NCI-H446 treated with DMSO at 0.1 percent for 48 hours (cell line): ENCODE results near the gene GRIK4.
A peak's percentile ranks its signal among the peaks of the same experiment; 100 is the strongest.

Experiments used
- DNase-seq: peaks from one replicate; lab custom pipeline; 2025; lab: John Stamatoyannopoulos, UW

GRIK4 gene

DNA sequence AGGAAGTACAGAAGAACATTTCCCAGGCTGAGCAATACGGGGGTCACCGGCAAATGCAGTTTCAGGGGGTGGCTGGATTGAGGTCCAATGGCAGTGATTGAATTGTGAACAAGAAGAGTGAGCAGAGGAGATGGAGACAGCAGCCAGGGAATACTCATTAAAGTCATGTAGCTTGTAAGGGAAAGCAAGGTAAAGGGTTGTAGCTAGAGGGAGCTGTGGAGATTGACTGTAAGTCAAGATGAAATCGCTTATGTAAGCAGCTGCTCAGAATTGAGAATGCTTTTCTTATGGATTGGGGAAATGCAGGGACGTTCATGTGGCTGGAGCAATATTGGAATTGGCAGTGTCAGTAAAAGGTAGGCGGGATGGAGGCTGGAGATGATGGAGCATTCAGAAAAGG lies 401.0 kb downstream of the GRIK4 start:
- peak; percentile 23 for DNase-seq

DNA sequence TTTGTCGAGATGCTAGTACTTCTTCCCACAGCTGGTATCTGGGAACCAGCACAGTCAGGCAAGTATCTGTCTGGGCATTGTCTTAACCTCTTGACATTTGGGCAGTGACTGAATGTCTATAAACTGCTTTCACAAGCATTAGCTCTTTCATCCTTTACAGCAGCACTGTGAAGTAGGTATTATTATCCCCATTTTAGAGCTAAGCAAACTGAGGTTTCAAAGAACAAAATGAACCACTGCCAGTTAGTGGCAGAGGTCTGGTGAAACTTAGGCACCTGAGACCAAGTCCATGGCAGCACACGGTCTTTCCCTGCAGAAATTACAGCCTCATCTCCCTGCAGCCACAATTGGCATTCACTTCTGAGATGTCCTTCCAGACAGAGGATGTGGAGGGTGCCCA lies 401.4 kb downstream of the GRIK4 start:
- DNase-seq: no peak

DNA sequence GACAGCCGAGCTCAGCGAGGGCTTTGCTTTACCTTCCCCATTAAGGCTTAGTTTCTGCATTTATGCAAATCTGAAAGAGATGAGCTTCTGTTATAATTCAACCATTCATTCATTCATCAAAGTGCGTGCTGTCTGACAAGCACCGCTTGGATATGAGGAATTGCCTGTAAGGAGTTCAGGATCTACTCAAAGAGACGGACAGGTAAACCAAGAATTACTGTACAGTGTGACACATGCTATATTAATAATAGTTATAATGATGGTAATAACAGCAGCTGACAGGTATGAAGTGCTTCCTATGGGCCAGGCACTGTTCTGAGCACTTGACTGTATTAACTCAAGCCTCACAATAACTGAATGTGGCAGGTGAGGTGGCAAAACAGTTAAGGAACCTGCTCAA lies 402.5 kb downstream of the GRIK4 start:
- DNase-seq: no peak

DNA sequence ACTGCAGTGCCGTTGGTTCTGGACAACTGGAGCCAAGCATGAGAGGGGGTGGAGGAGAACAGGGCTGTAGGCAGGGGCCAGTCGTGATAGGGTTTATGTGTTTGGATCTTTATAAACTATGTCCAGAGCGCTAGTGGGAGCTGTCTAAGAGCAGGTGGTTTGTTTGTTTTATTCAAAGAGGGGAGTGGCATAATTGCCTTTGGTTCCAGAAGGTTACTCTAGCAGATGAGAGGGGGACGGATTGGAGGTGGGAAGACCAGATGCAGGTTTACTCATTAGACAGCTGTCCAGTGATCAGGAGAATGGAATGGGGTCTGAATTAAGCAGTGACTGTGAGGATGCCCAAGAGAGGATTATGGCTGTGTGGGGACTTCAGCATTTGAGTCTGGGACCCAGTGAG lies 403.1 kb downstream of the GRIK4 start:
- DNase-seq: no peak

DNA sequence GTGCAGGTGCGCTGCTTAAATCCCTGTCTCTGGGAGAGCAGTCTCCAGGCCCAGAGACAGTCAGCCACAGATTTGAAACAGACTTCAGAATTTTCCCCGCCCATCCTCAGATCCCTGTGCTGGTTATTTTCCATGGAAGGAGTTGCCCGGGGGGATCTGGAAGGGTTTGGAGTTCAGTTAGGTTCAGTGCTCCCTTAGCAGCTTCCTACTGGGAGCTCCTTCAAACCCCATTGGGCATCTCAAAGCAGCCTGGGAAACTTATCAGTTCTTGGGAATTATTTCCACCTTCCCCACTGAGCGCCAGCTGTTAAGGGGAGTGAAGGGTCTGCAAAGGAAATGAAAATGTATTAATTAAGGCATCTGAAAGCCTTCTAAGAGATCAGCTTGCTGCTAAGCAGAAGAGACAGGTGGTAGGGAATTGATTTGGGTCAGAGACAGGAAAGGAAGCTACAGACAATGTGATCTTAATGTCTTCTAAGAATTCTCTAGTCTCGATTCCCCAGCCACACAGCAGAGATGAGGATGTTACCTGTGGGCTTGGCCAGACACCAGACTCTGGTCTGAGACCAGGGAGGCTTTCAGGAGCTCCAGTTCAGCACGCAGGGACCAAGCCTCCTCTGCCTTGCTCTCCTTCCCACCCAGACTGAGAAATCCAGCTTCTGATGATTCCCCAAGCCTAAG lies 406.2 kb downstream of the GRIK4 start:
- no peak for DNase-seq

DNA sequence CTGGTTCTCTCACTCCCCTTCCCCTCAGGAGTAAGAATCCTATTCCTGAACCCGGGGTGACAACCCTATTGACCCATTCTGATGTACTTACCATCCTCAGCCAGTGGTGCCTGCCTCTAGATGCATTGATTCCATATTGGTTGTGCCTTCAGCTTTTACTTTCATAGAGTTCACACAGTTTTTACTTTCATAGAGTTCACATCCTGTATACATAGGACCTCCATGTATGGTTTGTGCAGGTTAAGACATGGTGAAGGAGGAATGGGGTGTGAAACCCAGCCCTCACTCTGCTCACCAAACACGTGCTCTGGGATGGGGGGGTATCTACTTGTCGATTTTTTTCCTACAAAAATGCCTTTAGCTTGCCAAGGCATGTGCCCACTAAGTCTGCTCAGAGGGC lies 406.7 kb downstream of the GRIK4 start:
- DNase-seq: no peak

DNA sequence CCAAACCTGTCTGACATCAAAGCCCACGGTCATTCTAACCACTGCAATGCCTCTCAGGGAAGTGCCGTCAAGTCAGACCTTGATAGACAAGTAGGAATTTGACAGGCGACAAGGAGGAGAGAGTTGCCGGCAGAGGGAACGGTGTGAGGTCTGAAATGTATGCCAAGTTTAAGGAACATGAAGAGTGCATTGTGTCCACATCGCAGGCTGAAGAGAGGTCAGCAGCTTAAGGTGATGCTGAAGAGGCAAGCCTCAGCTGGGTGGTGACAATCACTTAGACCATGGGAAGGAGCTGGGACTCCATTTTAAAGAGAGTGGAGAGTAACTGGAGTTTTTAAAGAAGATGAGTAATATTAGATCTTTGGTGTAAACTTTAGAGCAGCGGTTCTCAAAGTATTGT lies 407.5 kb downstream of the GRIK4 start:
- no peak for DNase-seq

DNA sequence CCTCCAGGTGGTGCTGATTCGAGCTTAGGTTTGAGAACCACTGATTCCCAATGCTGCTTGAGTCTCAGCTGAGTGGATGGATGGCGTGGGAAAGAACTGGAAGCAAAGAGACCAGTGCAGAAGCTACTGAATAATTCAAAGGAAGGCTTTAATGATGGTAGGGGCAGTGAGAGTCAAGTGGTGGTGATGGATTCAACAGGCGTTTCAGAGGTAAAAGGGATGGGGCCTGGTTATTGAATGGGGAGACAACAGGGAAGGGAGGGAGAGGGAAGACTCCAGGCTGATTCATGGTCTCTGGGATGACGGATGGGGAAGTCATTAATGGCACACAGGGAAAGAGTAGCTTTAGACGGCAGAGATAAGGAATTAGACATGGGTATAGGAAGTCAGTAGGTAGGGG lies 408.0 kb downstream of the GRIK4 start:
- DNase-seq: no peak

DNA sequence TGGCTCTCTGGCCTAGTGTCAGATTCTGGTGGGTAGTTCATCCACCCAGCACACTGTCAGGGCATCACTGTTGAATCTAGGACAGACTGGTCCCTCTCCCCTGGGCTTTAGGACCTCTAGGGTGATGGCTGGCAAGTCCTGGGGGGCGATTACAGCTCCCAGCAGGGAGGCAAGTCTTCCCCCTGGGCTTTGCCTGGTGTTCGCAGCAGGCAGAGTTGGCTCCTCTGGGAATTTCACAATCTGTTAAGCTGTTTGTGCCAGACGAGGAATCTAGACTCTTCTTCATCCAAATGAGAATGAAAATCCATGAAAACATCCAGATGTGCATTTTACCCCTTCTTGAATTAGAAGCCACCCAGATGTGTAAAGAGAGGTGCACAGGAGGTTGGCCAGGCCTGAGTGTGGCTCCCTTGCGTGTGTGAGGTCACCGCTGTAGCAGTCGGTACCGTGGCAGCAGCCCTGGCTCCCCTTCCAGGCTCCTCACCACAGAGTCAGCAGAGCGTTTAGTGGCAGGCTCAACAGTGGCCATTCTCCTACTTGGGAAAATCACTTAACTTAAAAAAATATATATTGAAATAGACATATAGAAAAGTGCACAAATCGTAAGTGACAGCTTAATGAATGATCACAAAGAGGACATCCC lies 412.4 kb downstream of the GRIK4 start:
- peak; percentile 25 for DNase-seq

DNA sequence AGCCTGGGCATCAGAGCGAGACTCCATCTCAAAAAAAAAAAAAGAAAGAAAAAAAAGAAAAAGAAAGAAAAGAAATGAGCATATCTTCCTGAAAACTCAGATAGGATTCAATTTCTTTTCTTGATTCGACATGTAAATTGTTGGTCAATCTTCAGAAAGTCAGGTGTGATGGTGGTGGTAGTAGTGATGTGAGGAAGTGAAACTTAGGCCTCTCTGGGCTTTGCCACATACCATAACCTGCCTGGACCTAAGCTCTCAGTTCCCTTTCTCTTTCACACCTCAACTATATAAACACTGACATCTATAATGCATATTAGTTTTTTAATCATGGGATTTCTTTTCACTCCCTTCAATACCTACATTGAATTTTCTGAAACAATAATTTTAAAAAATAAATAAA lies 414.4 kb downstream of the GRIK4 start:
- DNase-seq: no peak

DNA sequence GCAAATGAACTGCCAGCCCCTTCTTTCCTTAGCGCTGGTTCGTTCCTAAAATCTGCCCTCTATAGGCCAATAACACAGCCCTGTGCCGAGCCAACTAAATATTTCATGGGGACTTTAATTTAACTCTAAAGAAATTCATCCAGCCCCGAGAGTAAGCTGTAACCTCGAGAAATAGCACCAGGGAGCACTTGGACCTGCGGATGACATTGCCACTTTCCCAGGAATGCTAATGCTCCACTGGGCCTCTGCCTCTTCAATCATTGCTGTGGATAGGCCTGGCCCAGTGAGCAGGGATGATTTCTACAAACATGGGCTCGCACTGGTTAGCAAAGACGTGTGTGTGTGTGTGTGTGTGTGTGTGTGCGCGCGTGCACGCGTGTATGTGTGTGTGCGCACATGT lies 417.1 kb downstream of the GRIK4 start:
- no peak for DNase-seq

DNA sequence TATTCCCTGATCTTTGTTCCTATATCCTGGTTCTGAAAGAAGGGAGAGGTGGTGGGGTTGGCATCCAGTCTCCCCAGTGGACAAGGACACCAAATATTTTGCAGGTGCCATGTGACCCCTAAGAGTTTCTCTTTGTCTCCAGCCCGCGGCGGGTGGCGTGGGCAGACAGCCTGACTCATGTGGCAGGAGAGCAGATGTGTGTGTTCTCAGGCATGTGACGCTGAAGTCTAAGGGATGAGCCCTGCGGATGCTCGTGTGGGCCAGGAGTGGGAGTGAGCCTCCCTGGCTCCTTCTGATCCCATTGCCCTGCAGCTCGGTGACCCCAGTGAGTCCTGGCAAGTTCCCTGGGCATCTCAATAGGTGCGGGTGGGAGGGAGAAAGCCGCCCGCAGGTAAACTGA lies 417.5 kb downstream of the GRIK4 start:
- DNase-seq: no peak

DNA sequence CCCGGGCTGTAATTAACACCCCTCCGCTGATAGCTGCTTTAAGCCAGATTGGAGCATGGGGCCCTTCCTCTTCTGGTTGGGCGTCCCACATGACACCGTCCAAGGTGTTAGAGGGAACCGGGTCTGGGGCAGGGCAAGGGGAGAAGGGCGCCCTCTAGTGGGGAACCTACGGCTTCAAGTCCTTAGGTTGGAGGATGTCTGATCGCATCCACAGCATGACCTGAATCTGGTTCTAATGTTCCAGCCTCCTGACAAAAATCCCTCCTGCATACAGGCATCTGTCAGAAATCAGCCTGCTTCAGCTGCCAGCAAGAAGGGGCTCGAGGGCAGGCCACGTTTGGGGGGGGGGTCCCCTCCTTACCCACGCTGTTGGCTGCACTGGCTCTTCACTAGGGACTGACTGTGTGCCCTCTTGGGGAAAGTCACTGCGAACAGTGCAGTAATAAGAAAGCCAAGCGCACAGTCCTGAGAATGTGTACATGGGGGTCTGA lies 418.2 kb downstream of the GRIK4 start:
- peak; percentile 68 for DNase-seq

DNA sequence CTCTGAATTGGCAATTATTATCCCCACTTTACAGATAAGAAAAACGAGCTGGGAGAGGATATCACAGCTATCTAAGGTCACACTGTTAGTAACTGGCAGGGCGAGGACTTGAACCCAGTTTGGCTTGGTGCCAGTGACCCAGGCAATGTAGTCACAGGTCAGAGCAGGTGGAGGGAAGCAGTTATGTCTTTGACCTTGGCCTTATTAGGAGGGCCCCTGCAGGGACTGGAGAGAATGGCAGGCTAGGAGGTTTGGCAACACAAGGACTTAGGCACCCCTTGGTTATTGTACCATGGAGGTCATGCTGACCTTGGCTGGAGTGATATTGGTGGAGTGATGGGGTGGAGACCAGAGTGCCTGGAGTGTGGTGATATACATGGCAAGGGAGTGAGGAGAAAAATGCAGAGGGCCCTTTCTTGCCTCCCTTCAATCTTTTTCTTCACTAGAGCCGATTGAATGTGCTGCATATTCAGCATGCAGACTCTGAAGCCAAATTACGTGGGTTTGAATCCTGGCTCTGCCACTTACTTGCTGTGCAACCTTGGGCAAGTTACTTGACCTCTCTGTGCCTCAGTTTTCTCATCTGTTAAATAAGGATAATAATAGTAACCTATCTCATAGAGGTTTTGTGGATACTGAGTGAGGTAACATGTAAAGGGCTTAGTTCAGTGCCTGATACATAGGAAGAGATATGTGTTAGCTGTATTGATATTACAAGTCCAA lies 419.7 kb downstream of the GRIK4 start:
- DNase-seq: no peak

DNA sequence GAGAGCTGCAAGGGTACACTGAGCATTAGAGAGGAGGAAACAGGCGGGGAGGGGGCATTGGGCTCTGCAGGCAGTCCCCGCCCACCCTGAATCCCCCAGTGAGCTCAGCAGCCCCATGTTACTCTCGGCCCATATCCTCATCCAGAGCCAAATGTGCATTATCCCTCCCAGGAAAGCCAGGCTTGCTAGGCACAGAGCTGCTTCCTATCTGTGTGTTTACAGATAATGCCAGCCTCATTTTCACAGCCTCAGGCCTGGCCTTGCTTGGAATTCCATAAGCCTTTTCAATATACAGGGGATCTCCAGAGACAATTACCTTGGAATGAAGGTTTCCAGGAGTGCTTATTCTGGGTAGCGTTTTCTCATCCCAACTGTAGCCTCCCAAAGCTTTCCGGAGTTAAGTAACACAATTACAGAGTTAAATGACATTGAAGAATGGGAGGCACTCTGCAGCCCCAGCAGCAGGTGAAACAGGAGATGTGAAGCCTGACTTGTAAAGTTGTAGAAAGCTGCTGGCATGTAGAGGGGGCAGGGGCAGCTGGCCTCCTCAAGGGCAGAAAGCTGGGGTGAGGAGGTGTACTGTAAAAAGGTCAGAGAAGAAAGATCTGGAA lies 420.9 kb downstream of the GRIK4 start:
- DNase-seq: no peak

DNA sequence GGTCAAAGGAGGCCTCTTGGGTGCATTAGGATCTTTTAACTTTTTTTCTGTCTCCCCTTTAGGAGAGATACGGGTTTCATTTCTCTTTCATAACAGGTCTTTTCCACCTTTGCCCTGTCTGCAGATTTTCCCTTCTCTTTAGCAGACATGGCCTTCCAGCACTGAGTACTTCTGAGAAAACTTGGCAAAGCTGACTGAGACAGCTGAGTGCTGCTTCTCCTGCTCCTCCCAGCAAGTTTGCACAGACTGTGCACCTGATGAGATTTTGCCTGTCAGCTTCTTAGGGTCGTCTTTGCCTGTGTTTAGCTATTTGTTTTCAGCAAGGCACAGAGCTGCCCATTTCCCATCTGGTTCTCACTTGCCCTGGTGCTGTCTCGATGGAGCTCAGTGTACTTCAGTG lies 424.8 kb downstream of the GRIK4 start:
- DNase-seq: no peak

DNA sequence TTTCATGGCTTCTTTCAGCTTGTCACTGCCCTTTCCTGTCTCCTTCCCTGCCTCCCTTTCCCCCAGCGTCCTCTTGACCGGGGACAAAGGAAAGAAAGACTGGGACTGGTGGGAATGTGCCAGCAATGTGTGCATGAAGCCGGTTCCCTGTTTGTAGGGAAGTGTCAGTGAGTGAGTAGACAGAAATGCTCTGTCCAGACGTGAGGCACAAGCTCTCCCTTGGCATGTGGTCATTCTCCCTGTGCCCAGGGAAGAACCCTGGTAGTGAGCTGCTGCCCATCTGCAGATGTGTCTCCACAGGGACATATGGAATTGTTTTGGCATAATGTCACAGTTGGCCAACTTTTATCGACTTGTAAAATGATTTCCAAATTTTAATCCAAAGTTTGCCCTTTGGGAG lies 426.0 kb downstream of the GRIK4 start:
- DNase-seq: no peak

DNA sequence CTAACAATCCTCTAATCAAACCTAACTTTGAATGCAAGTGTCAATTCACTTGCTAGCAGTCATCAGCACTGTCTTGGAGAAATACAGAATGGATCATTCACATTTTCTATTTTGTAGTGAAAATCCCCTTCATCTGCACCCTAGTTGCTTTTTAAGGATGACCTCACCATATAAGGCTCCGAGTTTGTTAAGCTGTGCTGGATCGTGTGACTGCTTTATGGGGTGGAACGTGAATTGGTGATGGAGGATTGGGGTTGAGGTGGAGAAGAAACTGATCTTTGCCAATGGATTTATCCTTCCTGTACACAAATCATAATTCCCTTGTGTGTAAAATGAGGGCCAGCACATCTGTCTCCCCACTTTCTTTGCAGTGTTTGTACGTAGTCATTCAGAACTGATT lies 426.7 kb downstream of the GRIK4 start:
- no peak for DNase-seq

DNA sequence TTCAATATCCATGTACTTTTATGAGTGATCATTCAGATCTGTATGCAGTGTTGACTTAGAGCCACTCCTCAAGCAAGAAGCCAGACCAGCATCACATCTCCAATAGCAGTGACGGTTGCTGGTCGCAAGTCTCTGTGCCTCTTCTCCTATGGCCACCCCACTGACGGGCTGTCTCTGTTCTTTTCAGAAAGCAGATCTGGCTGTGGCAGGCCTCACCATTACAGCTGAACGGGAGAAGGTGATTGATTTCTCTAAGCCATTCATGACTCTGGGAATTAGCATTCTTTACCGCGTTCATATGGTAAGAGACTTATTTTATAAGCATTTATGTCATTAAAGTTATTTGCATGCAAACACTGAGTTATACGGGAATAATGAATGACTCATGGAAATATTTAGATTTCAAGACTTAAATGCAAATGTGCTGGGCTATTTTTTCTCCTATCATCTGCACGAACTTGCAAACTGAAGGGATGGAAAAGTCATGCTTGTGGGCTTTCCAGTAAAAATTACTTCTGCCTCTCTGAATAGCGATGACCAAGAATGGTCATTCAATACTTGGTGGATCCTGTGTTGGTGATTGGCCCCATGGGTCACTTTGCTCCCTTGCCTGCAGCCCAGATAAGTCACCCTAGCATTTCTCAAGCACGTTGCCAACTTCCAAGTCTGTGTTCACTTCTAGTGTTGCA lies 428.8 kb downstream of the GRIK4 start:
- no peak for DNase-seq

DNA sequence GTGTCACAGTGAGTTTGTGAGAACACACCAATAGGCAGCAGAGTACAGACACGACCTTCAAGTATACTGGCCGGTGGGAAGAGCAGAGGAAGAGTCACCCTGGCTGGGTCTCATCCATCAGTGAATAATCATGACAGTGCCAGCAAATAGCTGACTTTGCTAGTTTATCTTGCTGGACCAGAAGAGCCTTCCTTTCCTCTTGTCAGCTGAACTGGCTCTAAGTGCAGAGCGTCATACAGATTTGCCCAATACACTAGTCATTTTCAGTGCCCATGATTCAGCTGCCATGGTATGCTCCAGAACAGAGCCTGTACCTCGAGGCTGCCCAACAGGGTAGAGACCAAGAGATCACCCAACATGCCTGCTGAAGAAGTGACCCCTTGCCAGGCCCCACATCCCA lies 429.5 kb downstream of the GRIK4 start:
- DNase-seq: no peak

DNA sequence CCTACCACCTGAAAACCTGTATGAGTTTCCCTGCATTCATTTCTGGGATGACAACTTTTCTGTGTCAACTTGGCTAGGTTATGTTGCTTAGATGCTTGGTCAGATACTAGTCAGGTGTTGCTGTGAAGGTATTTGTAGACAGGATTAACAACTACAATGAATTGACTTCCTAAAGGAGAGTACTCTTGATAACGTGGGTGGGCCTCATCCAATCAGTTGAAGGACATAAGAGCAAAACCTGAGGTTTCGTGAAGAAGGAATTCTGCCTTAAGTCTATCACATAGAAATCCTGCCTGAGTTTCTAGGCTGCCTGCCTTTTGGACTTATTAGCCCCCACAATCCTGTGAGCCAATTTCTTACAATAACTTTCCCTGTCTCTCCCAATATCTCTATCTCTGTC lies 431.2 kb downstream of the GRIK4 start:
- DNase-seq: no peak

DNA sequence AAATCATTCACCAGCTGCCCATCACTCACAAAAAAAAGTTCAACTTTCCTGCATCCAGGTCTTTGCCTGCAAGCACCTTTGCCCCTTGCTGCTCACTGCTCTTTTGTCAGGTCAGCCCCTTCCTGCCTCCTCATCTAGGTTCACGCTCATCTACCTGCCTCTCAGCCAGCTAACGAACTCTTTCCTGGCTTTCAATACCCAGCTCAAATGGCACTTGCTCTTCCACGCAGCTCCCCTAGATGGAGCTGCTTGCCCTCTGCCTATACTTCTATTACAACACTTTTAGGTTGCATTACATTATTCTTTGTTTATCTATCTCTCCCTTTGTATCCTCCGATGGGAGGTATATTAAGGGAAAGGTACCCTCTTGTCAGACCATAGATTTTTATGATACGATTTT lies 433.5 kb downstream of the GRIK4 start:
- DNase-seq: no peak
